Epidermal melanocyte (primary cell): ENCODE measurements around the gene ALPL.

Experiments
- DNase-seq: peaks from one replicate; pipeline ENCODE4 v3.0.0; 2011; ENCODE audit warnings: low spot score; ENCODE audit not compliant: insufficient read length

The ALPL gene

DNA sequence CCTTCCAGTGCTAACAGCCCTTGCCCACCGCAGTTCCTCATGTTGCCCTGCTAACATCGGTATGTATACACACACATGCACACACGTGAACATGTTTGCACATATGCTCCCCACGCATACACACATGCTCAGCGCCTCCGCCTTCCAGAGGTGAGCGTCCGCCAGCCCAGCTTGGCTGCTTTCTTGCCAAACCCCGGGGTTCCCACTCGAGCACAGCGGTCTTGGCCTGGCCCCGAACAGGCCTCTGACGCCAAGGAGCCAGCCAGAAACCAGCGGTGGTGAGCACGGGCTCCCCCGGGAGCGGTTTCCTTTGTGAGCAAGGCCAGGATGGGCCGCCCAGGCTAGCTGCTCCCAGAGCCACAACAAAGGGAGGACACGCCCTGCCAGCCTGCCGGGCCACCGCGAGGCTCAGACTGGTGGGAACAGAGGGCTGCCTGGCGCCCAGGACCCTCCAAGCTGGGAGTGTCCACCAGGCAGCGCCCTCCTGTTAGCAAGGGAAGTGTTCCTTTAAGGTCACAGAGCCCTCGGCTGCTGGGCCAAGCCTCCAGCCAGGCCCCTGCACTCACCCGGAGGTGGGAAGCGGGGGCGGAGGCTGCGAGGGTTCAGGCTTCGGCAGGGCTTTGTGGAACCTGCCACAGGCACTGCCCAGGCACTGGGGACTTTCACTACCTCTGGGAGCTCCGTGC lies 65.4 kb downstream of the ALPL start:
- no peak for DNase-seq

DNA sequence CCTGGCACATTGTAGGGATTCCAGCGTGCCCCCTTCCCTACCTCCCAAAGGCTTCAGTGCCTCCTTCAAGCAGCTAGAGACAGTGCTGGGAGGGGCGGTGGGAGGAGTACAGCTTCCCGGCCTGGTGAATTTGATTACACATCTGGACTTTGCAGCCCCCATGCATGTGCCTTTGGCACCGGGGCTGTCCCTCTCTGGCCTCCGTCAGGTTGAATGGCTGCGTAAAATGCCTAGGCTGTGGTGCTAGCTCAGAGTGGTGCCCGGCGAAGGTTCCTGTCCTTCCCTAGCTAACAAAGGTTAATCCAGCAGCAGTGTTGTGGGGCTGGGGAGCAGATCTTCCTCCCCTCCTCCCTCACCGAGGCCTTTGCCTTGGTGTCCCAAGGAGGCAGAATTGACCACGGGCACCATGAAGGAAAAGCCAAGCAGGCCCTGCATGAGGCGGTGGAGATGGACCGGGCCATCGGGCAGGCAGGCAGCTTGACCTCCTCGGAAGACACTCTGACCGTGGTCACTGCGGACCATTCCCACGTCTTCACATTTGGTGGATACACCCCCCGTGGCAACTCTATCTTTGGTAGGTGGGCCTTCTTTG lies 66.2 kb downstream of the ALPL start:
- no peak for DNase-seq

DNA sequence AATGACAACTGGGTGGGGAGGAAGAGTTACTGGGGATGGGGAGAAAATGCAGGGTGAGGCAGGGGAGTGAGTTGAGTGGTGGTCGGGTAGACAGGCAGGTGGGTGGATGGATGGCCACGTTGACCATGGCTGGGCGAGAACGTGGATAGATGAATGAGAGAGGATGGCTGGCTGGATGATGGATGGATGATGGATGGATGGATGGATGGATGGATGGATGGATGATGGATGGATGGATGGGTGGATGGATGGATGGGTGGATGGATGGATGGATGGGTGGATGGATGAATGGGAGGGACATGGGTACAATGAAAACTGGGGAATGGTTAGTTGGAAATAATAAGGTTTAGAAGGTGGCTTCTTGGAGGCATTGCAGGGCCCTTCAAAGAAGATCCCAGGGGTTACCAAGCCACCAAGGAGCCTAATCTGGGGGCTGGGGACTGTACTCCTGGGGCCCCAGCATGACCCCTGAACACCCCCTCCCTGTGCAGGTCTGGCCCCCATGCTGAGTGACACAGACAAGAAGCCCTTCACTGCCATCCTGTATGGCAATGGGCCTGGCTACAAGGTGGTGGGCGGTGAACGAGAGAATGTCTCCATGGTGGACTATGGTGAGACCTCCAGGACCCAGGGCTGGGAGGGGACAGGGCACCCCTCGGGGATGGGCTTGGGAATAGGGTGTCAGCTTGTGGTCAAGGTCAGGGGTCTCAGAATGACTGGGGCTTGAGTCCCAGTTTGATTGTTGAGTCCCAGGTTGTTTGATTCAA lies 67.0 kb downstream of the ALPL start:
- DNase-seq: no peak

DNA sequence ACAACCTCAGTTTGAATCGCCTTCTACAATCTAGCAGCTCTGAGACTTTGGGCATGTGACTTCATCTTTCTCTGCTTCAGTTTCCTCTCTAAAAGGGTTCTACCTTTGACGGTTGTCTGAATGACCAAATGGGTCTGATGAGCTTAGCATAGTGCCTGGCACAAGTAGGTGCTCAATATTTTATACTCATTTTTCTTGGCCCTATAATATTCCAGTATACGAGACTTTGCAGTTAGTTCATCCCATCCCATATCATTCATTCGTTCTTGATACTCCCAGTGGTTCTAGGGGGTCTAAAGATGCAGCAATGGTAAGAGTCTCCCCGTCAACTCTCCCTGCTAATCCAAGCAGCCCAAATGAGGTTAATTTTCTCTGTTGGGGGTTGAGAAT lies 67.6 kb downstream of the ALPL start:
- no peak for DNase-seq

DNA sequence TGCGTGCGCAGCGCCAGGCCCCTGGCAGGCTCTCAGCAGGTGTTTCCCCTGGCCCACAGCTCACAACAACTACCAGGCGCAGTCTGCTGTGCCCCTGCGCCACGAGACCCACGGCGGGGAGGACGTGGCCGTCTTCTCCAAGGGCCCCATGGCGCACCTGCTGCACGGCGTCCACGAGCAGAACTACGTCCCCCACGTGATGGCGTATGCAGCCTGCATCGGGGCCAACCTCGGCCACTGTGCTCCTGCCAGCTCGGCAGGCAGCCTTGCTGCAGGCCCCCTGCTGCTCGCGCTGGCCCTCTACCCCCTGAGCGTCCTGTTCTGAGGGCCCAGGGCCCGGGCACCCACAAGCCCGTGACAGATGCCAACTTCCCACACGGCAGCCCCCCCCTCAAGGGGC lies 68.1 kb downstream of the ALPL start:
- DNase-seq: no peak

DNA sequence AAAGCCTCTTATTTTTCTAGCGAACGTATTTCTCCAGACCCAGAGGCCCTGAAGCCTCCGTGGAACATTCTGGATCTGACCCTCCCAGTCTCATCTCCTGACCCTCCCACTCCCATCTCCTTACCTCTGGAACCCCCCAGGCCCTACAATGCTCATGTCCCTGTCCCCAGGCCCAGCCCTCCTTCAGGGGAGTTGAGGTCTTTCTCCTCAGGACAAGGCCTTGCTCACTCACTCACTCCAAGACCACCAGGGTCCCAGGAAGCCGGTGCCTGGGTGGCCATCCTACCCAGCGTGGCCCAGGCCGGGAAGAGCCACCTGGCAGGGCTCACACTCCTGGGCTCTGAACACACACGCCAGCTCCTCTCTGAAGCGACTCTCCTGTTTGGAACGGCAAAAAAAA lies 68.7 kb downstream of the ALPL start:
- no peak for DNase-seq

DNA sequence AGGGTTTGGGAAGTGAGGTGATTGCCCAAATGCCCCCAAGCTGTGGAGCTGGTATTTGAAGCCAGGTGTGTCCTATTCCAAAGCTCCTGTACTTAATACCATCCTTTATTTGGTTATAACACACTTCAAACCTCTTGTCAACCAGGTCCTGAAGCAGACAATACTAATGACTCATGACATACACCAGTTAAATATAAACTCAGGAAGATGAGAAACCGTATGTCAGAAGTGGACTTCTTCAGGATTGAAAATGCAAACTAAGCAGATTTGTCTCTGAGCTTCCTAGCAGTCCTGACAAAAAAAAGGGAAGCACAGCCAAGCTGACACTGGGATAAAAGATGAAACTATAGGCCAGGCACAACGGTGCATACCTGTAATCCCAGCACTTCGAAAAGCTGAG lies 70.6 kb downstream of the ALPL start:
- no peak for DNase-seq

DNA sequence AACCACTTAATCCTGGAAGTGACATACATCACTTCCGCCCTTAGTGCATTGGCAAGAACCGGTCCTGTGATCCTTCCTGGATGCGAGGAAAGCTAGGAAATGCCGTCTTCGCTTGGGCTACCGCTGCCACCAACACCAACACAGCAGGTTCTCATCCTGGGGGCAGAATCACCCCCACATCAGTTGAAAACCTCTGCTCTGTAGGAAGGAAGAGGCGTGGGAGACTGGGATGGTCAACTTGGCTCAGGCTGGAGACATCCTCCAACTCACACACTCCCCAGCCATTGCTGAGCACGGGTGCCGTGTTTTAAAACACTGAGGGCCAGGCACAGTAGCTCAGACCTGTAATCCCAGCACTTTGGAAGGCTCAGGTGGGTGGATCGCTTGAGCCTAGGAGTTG lies 74.9 kb downstream of the ALPL start:
- DNase-seq: no peak

DNA sequence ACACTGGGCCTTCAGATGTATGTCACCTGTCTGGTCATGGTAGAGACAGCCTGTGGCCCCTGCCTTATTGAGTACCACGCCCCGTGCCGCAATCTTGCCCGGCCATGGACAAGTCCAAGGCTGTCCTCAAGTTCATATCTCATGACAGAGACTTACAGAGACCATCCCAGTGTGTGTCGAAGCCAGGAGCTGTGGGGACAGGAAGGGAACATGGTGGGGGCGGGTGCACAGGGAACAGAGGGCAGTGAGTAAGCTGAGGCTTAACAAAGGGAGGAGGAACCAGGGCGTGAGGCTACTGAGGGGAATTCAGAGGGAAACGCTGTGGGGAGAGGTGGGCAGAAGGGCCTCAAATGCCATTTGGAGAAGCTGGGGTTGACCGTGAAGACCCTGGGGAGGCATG lies 75.8 kb downstream of the ALPL start:
- DNase-seq: no peak

DNA sequence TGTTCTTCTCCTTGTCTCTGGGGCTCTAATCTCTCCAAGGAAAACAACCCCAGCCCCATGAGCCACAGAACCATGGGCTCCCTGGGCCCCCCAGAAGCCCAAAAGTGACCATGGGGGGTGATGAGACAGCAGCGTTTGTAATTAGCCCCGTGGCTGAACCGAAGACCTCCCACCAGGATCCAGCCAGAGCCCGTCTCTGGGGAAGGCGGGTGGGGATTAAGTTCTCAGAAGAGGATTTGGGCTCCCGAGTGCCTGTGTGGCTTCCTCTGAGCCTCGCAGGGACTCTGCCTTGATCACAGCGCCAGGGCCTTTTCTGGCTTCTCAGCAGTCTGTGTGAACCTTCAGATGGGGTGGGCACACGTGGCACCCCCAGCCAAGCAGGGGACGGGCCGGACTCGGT lies 77.0 kb downstream of the ALPL start:
- no peak for DNase-seq

DNA sequence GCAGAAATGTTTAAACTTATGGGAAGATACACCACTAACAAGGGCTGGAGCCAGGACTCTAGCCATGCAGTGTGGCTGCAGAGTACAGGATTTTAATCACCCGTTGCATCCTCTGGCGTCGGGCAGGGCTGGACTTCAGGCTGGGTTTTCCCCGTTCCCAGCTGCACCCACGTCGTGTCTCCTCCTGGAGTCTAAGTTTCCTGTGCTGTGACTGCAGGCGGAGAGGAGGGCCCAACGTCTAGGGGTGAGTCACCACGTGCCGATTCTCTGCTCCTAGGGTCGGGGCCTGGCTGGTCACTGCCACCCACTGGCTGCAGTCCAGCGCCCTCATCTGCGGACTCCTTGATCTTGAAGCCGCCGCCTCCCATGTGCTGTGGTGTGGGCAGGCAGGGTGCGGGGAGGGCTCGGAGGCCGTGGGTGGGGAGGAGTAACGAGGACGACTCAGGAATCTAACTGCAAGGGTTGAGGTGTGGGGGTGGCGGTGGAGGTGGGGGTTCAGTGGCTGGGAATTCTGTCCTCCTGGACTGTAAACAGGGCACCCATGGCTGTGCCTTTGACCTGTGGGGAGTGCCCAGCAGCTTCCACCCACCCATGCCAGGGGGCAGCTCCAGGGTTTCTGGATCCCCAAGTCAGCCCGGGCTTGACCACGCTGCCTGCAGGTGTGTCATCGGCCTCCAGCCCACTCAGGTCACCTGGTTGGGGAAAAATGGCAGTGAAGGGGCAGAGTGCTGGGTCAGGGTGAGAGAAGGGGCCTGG lies 77.8 kb downstream of the ALPL start:
- DNase-seq: peak; percentile 72

DNA sequence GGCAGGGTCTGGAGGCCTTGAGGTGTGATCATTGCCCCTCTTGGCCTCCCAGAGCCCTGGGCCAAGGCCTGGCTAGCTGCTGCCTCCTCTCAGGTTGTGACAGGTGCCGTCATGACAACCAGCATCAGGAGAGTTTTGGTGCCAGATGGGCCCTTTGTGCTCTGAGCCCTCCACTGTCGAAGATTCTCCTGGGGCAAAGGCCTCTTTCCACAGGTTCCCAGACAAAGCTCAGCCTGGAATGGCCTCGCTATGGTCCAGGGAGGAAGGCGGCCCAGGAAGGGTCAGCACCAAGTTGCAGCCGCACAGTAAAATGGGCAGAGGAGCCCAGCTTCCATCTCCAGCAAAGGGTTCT lies 78.4 kb downstream of the ALPL start:
- DNase-seq: no peak

DNA sequence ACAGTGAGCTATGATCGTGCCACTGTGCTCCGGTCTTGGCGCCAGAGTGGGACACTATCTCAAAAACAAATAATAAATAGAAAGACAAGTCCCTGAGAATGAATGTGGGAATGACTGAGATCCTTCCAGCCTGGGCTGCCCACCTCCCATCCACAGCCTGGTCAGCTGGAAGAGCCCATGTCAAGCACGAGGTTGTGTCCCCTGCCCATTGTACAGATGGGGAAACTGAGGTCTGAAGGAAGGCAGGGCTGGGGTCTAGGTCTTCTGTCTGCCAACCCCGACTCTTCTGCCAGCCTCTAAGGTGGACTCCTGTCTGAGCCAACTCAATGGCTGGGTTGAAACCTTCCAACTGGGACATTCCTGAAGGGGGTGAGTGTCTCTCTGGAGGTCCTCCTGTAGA lies 80.4 kb downstream of the ALPL start:
- no peak for DNase-seq

DNA sequence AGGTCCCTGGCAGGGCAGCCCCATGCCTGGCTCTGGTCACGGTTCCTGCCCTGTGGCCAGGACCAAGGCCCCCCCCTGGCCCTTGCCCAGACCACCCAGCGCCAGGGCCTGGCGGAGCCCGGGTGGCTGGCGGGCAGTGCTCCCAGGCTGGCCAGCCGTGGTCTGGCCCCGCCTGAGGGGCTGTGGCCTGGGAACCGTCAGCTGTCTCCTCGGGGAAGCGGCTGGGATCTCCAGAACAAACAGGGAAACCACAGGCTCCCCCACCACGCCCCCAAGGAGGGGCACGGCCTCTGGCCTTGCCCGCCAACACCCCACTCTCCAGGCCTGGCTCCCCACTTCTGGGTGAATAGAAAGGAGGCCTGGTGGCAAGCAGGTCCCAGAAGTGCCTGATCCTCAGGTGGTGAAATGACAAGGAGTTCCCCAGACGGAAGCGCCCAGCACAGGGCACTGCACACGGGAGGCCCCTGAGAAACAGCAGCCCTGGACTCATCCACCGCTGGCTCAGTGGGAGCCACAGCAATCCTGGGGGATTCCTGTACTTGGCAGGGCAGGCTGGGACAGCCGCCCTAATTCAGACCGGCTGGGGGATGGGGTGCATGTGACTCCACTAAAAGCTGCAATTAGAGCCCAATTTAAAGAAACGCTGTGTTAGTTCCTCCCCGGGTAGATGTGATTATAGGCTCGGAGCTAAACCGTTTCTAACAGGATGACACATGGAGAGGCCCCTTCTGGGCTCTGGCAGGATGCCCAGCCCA lies 81.1 kb downstream of the ALPL start:
- peak; percentile 64 for DNase-seq

DNA sequence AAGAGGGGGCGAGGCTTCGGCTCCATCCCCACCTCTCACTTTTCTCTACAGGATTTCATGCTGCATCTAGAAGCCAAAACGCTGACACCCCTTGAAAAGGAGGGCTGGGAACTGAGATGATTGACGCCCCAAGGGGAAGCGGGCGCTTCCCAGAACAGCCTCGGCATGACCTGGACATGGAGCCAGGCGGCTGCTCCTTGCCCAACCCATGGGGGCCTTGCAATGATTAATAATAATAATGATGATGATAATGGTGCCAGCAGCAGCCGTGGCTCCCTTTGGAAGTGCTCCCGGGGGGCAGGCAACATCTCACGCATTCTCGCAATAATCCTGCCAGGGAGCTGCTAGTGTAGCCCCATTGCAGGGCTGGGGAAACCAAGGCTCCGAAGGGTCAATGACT lies 81.7 kb downstream of the ALPL start:
- DNase-seq: no peak

DNA sequence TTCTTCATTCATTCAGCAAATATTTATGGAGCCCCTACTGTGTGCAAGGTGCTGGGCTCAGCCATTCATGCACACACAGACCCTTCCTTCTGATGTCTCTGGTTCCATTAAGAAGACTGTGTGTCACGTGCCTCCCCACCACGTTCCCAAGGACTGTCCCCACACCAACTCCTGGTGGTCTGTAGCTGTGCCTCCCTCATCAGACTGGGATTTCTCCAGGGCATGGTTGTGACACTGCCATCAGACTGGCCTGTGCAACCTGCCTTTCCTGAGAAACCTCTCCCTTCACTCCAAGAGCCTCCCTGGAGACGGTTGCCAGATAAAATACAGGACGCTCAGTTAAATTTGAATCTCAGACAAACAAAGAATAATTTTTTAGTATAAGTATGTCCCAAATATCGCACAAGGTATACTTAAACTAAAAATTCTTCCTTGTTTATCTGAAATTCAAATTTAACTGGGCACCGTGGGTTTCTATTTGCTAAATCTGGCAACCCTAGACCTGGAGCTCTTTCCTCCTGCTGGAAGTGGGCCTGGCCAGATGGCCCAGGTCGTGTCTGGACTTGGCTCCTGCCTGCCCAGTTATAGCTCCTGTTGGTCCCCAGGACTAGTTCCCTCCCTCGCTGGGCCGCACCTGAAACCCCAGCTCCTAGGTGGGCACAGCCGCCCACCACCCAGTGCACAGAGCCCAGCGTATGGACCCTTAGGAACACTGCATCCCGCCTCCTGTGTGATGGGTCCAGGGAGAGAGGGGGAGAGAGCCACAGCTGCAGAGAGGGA lies 83.1 kb downstream of the ALPL start:
- DNase-seq: no peak

DNA sequence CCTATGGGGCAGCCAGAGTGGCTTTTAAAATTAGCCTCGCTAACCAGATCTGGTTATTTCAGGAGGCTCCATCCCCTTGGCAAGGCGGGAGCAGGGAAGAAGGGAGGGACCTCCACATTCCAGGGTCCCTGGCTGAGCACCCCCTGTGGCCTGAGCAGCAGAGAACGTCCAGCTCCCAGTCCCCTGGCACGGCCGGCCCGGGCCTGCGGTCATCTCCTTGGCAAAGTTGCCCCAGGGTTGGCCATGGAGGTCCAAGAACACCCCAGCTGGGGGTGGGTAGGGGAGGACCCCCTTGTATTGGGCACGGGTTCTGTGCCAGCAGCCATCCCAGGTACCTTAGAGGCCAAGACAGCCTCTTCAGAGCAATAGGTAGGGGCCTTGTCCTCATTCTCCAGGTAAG lies 84.0 kb downstream of the ALPL start:
- no peak for DNase-seq

DNA sequence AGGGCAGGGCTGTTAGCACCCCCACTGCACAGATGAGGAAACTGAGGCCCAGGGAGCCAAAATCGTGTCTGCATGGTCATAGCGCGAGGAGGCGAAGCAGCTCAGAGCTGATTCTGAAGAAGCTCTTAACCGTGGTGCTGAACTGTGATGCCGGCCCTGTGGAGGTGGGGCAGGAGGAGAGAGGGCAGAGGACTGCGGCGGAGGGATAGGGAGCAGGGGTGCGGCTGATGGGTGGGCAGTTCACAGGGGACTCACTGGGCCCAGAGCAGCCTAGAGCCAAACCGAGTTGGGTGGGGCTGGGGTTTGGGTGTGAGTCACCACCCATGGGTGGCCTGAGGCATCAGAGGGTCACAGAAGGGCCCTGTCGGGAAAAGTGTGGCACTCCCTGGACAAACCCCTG lies 85.3 kb downstream of the ALPL start:
- no peak for DNase-seq

DNA sequence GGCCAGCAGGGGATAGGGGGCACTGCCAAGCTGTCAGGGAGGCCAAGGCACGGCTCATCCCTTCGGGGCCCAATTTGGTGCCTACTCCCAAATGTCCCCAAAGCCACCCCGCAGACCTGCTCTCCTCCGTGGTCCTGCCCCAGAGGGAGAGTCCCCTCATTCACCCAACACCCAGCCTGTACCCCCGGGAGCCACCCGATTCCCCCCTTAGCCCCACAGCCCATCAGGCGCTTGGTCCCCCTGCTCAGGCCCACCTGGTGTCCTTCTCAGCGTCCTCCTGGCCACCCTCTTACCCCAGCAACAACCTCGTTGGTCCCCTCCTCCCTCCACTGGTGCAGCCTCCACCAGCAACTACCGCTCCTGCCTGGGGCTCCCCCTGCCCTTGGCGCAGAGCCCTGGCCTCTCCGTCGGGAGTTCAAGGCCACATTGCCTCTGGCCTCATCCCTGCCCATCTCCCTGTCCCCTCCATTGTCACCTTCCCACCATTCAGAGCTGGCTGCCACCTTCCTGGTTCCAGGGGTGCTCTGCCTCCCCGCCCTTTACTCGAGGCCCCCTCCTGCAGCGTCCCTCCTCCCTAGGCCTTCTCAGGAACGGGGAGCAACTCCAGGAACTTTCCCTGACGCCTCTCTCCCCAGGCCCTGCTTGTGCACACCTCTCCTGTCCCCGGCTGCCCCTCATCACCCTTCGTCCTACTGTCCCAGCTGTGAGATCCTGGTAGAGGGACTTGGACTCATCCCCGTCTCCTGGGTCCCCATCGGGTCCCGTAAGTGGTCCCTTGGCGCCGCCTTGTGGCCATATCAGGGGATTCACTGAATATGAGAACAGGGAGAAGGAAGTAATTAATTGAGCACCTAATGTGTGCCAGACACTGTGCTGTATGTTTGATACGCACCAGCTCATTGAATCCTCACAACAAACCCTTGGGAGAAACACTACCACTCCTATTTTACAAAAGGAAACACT lies 86.0 kb downstream of the ALPL start:
- peak; percentile 67 for DNase-seq

DNA sequence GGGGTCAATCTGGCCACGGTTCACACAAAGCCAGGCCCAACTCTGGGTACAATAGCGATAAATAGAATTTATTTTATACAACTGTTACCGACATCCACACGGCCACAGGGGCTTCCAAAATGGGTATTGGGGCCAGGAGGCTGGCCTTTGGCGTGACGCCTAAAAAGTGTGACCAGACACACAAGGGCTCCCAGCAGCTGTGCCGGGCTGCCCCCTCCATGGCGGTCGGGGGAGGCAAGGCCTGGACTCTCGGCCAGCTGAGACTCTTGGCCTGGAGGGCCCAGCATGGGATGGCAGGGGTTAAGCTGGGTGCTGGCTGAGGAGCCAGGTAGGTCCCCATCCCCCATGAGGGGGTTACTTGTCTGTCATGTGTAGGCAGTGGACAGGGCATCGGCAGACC lies 87.0 kb downstream of the ALPL start:
- DNase-seq: no peak
